ENCODE results near the gene AUH. TPM values are rescaled to one million over a fixed set of nuclear protein-coding genes. Genes with fewer than 3 reads are reported as not detected.

The AUH gene
- total RNA-seq, 4 donors from 2014 or later = 26.0 to 61.0 (median 31.0) TPM

- DNase-seq (ENCODE audit: low spot score in 2 of 2) = no peak
- WGBS = 87% methylated on average over 4 of the region's 4 CpGs
- no peak overlapping the region for H3K27ac ChIP-seq
- H3K27me3 ChIP-seq = no peaks in the 10 kb centered on the region
- no peaks in the 10 kb centered on the region for H3K4me1 ChIP-seq
- no peaks in the 10 kb centered on the region for H3K9me3 ChIP-seq
- no peak for TF ChIP-seq POLR2A (IDR thresholded peaks at IDR 0.05)
- TF ChIP-seq POLR2AphosphoS5 (IDR thresholded peaks at IDR 0.05) = no peak
- no peak for TF ChIP-seq EP300 (IDR thresholded peaks at IDR 0.05)
- H3K36me3 ChIP-seq = peaks cover 7% of the 10 kb centered on the region
- H3K4me3 ChIP-seq = no peak overlapping the region
Measured at GRCh38 chr9:91214086-91214485, 147.6 kb downstream of the AUH start.

GRCh38 chr9:91212596-91213243 is 149.0 kb downstream of the AUH start:
- Histone ChIP-seq H3K36me3 (peaks cover 4% of the 10 kb centered on the region), H3K4me3 (no peak overlapping the region)

GRCh38 chr9:91211919-91212318 is 149.8 kb downstream of the AUH start:
- no peaks in the 10 kb centered on the region for H3K27me3 ChIP-seq
- H3K27ac ChIP-seq = no peak overlapping the region
- H3K36me3 ChIP-seq = peaks cover 4% of the 10 kb centered on the region
- no peak for DNase-seq (ENCODE audit: low spot score in 2 of 2)
- 87% methylated on average over 5 of the region's 5 CpGs for WGBS
- H3K9me3 ChIP-seq = no peaks in the 10 kb centered on the region
- no peak overlapping the region for H3K4me3 ChIP-seq
- peaks cover 17% of the 10 kb centered on the region for H3K4me1 ChIP-seq
- TF ChIP-seq EP300 (IDR thresholded peaks at IDR 0.05) = no peak
- TF ChIP-seq POLR2A (IDR thresholded peaks at IDR 0.05) = no peak
- no peak for TF ChIP-seq POLR2AphosphoS5 (IDR thresholded peaks at IDR 0.05)
- TF ChIP-seq CTCF (IDR thresholded peaks at IDR 0.05) = no peak

More at GRCh38 chr9:91212596-91213243, 149.0 kb downstream of the AUH start:
- Histone ChIP-seq H3K9me3 (no peaks in the 10 kb centered on the region), H3K27ac (no peak overlapping the region), H3K27me3 (no peaks in the 10 kb centered on the region), H3K4me1 (peaks cover 10% of the 10 kb centered on the region)
- whole genome bisulfite sequencing = 93% methylated on average over 10 of the region's 10 CpGs
- DNase-seq (ENCODE audit: low spot score in 2 of 2) = no peak
- TF ChIP-seq POLR2AphosphoS5 (IDR thresholded peaks at IDR 0.05) (no peak), EP300 (IDR thresholded peaks at IDR 0.05) (no peak), CTCF (IDR thresholded peaks at IDR 0.05) (no peak), POLR2A (IDR thresholded peaks at IDR 0.05) (no peak)

GRCh38 chr9:91211414-91211813 is 150.3 kb downstream of the AUH start:
- Histone ChIP-seq H3K4me3 (no peak overlapping the region), H3K27ac (no peak overlapping the region), H3K27me3 (no peaks in the 10 kb centered on the region), H3K4me1 (peaks cover 17% of the 10 kb centered on the region), H3K9me3 (no peaks in the 10 kb centered on the region), H3K36me3 (peaks cover 4% of the 10 kb centered on the region)
- no peak for TF ChIP-seq POLR2AphosphoS5 (IDR thresholded peaks at IDR 0.05)
- no peak for TF ChIP-seq EP300 (IDR thresholded peaks at IDR 0.05)
- no peak for TF ChIP-seq CTCF (IDR thresholded peaks at IDR 0.05)
- TF ChIP-seq POLR2A (IDR thresholded peaks at IDR 0.05) = no peak
- no peak for DNase-seq (ENCODE audit: low spot score in 2 of 2)
- WGBS = 95% methylated on average over 7 of the region's 7 CpGs

- DNase-seq (ENCODE audit: low spot score in 2 of 2) = no peak
- TF ChIP-seq EP300 (IDR thresholded peaks at IDR 0.05) = no peak
- no peak for TF ChIP-seq CTCF (IDR thresholded peaks at IDR 0.05)
- no peak for TF ChIP-seq POLR2AphosphoS5 (IDR thresholded peaks at IDR 0.05)
- TF ChIP-seq POLR2A (IDR thresholded peaks at IDR 0.05) = no peak
- WGBS = 98% methylated on average over 6 of the region's 6 CpGs
- Histone ChIP-seq H3K36me3 (peaks cover 4% of the 10 kb centered on the region), H3K4me1 (peaks cover 17% of the 10 kb centered on the region), H3K4me3 (no peak overlapping the region), H3K27me3 (no peaks in the 10 kb centered on the region), H3K9me3 (no peaks in the 10 kb centered on the region), H3K27ac (no peak overlapping the region)
Measured at GRCh38 chr9:91210318-91210717, 151.4 kb downstream of the AUH start.
